Cerebellar nuclear complex (tissue), 1 donor: ENCODE results near the gene CCDC182.

Source experiments
- DNase-seq, 2 experiments: peaks; one replicate each; lab custom pipeline; 2025; lab: John Stamatoyannopoulos, UW

Gene CCDC182

GRCh38 chr17:57756951-57757350 is 11.9 kb upstream of the CCDC182 start:
- no peak for DNase-seq

DNA sequence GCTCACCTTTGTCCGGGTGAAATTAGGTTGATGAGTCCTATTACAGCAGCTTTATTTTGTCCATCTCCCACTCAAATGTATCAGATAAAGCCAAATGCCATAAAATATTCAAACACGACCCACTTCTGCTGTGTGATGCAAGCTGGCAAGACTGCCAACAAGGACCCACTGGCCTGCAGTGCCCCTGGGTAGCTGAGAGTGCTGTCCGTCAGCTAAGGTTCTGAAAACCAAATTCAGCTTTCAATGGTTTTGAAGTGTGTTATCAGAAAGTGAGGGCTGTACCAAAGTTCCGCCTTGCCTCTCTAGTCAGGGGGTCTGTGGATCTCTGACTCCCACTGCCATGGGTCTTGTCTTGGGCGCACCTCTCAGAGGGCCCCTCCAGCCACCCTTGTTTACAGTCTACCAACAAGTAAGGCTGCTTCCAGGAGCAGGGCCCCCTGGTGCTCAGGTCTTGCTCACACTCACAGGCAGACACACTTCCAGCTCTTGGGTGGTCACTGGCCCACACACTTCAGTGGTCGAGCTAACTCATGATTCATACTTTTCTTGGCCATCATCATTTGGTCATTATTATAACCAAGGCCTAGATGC is 10.5 kb upstream of the CCDC182 start:
- no peak for DNase-seq

GRCh38 chr17:57752031-57752905 is 7.2 kb upstream of the CCDC182 start:
- DNase-seq: no peak

DNA sequence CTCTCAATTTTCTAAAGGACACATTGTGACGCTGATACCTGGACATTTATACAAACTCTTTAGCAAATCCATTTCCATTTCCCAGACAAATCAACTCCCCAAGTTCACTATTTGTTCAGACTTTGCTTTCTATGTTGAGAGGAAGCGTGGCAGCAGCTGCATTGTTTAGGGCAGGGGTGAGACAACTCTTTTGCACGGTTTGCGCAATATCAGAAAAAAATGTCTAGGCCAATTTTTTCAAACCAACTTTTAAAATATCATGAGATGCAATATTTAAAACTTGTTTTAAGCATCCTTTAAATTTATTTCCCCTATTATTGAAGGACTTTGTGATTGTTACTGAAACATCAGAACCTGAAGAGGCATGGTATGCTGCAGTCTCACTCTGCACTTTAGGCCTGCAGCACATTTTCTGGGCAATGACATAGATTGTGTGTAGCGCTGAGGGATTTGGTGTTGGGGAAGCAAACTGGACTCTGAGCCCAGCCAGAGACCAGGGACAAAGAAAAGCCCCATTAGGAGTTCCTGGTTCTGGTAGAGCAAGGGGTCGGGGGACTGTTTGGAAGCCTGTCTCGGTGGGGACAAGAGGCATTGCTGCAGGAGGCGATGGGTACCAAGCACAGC is 6.4 kb upstream of the CCDC182 start:
- DNase-seq: no peak

- DNase-seq: no peak
Observed at GRCh38 chr17:57750895-57751294, 5.8 kb upstream of the CCDC182 start.

- no peak for DNase-seq
Observed at GRCh38 chr17:57750109-57750871, 5.2 kb upstream of the CCDC182 start.

- DNase-seq: no peak
Observed at GRCh38 chr17:57749701-57750100, 4.6 kb upstream of the CCDC182 start.

GRCh38 chr17:57747221-57748017 is 2.3 kb upstream of the CCDC182 start:
- peak in 1 of 2 experiments; percentile 36 for DNase-seq

DNA sequence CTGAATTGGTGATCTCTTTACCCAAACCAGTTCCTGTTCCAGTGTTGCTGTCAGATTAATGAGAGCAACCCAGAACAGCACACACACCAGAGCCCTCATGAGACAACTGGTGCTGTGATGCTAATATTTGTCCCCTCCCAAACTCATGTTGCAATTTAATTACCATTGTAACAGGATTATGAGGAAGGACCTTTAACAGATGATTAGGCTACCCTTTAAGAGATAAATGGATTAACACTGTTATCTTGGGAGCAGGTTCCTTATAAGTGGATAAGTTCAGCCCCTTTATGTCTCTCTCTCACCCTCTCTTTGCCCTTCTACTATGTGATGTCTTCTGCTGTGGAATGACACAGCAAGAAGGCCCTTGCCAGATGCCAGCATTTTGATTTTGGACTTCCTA is 1.1 kb upstream of the CCDC182 start:
- no peak for DNase-seq

GRCh38 chr17:57744195-57745170 is 616 bp downstream of the CCDC182 start:
- DNase-seq: no peak

GRCh38 chr17:57740235-57740528 is 4.9 kb downstream of the CCDC182 start:
- no peak for DNase-seq

DNA sequence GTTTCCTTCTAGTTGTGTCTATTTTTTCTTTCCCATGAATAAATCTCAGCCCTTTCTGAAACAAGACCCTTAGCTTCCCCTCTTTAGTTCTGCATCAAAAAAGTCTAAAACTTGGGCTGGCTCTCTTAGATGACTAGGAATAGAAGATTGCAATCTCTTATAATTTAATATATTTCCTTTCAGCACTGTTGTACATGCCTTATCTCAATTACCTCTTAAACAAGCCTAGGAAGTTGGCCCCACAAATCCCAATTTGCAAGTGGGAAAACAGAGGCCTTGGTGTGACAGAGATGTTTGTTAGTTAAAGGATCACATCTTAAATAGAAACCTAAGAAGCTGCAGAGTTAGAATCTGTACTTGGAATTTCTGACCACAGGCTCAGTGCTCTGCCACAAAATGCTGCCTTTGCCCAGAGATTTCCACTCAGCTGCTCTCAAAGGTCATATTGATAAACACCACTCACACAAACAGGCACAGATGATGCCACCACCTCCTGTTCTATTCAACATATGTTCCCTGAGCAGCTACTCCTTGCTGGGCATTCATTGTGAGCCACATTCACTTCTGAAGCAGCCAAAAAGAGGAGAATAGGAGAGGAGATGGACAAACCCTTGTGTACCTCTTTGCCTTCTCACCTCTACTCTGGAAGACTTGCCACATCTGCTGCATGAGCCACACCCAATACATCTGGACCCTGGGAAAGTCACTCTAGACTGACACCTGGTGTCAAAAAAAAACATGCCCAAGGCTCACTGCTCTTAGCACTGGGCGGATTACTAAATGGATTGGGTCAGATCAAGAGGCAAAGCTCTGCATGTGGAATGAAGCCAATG is 5.5 kb downstream of the CCDC182 start:
- no peak for DNase-seq

GRCh38 chr17:57737450-57737849 is 7.6 kb downstream of the CCDC182 start:
- DNase-seq: no peak

GRCh38 chr17:57735707-57736106 is 9.4 kb downstream of the CCDC182 start:
- no peak for DNase-seq

DNA sequence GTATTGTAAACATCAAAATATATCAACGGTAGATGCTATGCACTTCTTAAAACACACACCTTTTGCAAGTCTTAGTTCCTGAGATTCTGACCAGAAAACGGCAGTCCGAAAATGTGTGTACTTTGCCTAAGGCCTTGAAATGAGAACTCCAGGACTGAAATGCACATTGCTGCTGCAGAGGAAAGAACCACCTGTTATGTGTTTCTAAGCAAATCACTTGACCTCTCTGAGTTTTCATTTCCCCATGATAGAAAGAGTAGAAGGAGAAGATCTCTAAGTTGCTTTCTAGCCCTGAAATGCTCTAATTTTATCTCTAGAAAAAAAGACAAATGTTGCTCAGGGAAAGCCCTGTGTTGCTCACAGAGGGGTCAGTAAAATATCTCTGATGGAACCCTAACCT is 9.9 kb downstream of the CCDC182 start:
- no peak for DNase-seq

DNA sequence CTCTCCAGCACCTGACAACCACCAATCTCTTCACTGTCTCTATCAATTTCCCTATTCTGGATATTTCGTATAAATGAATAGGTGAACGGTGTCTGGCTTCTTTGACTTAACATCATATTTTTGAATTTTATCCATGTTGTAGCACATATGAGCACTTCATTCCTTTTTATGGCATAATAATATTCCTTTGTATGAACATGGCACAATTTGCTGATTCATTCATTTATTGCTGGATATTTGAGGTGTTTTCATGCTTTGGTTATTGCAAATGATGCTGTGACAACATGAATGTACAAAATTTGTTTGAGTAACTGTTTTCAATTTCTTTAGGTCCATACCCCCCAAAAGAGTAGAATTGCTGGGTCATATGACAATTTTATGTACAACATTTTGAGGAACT is 12.0 kb downstream of the CCDC182 start:
- DNase-seq: no peak

DNA sequence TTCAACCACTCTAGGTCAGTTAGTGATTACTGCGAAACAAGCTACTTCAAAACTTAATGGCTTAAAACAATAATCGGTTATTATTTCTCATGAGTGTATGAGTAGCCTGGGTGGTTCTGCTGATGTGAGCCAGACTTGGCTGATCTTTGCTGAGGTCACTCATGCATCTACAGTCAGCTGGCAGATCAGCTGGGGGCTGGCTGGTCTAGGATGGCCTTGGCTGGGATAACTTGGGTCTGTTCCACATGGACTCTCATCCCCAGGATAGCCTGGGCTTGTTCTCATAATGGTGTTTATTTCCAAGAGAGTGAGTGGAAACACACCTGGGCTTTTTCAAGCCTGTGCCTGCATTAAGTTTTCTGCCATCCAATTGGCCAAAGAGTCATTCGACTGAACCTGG is 13.0 kb downstream of the CCDC182 start:
- DNase-seq: peak; percentile 4 to 29

DNA sequence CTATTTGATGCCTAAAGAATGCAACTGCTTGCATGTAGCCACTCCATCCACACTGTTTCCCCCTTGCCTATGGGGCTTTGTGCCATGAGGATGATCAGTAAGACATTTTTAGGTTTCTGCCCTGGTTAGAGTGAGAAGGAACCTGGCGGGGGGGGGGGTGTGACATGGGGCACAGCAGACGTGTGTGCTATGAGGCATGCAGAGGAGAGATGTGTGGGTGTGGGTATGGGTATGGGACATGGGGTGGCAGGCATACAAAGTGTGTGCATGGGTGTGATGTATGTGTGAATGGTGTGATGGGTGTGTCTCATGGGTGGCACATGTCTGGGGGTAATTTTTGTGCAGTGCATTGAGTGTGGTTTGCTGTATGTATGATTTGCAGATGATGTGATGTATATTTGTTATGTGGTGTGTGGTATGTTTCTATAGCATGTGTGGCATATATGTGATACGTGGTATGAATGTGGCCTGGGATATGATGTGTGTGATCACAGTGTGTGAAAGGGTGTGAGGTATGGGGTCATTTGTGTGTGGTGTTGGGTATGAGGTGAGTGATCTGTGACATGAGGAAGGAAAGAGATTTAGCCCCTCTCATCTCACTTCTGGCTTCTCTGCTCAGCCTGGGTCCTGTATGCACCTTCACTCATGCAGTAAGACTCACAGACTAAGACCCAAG is 14.9 kb downstream of the CCDC182 start:
- DNase-seq: no peak

DNA sequence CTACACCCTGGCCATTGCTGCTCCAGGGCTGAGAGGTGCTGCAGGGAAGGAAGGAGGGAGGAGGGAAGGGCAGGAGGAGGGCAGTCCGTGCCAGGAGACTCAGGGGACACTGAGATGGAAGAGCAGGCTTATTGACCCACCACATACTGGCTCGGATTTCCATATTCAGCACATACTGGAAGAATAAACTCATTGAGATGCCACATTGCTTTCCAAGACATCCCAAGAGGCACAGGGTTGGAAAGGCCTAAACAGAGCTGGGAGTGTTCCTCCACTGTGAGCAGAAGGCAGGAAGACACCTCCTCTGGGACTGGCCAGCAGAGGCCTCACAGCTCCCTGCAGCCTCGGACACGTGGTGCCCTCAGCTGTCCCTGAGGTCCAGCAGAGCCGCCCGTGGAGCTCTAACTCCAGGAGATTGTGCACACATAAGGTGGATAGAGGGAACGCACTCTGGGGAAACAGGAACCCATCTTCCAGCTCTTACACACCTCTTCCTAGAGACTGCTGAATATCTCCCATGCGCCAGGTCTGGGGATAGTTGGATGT is 17.4 kb downstream of the CCDC182 start:
- DNase-seq: no peak
